RWPE1 (cell line): ENCODE data around the gene ARSB.
A peak's percentile ranks its signal among the peaks of the same experiment; 100 is the strongest.

Experiments
- CTCF ChIA-PET: fragments of 350-600 bp; sonication (Branson Sonifier 250); formaldehyde crosslinking; extraction: SDS; loops from one replicate; lab custom pipeline; 2021; lab: Yijun Ruan, JAX
- POLR2A ChIA-PET: fragments of 400-600 bp; formaldehyde crosslinking; extraction: SDS; loops from one replicate; lab custom pipeline; 2020; ENCODE audit warnings: antibody characterized with exemption; ENCODE audit not compliant: low non-redundant PET; lab: Yijun Ruan, JAX
- DNase-seq: peaks from one replicate; pipeline ENCODE4 v3.0.0; 2012; ENCODE audit warnings: low spot score
- H3K27ac ChIP-seq: fragments of 450-650 bp; 2 replicates; pipeline ENCODE4 v1.5.1; 2017
- CTCF ChIP-seq: fragments of 450-650 bp; conservative IDR thresholded peaks from 2 replicates; pipeline ENCODE4 v1.5.1; 2017; ENCODE audit warnings: low read depth, mild to moderate bottlenecking

Gene ARSB

GRCh38 chr5:78968781-78969180 lies 16.3 kb downstream of the ARSB start:
- CTCF ChIA-PET: interaction anchor here (0.6 kb wide), 1 partner anchor 503 kb away, joined by 5 read pairs; no protein-coding TSS in a partner anchor

GRCh38 chr5:78964889-78965288 lies 20.2 kb downstream of the ARSB start:
- TF ChIP-seq CTCF: peak; percentile 56
- POLR2A ChIA-PET: no interaction called here
- no peak overlapping the region for H3K27ac ChIP-seq
- peak; percentile 51 for DNase-seq
- CTCF ChIA-PET: interaction anchor here (0.6 to 3.2 kb wide), 9 partner anchors 19 to 1404 kb away, joined by 3 to 14 read pairs (median 3); no protein-coding TSS in a partner anchor

More at GRCh38 chr5:78968781-78969180, 16.3 kb downstream of the ARSB start:
- no peak for DNase-seq
- POLR2A ChIA-PET: no interaction called here
- no peak for TF ChIP-seq CTCF
- no peak overlapping the region for H3K27ac ChIP-seq

GRCh38 chr5:78961743-78962142 lies 23.4 kb downstream of the ARSB start:
- DNase-seq: no peak
- CTCF ChIA-PET: interaction anchor here (0.5 to 1.3 kb wide), 4 partner anchors 74 to 1920 kb away, joined by 3 to 7 read pairs (median 3); no protein-coding TSS in a partner anchor

GRCh38 chr5:78959767-78960166 lies 25.3 kb downstream of the ARSB start:
- CTCF ChIA-PET: interaction anchor here (0.7 to 1.0 kb wide), 2 partner anchors 12 to 65 kb away, joined by 3 to 5 read pairs; no protein-coding TSS in a partner anchor
- no peak for DNase-seq
- no peak for TF ChIP-seq CTCF
- no peak overlapping the region for H3K27ac ChIP-seq
- POLR2A ChIA-PET: no interaction called here

More at GRCh38 chr5:78961743-78962142, 23.4 kb downstream of the ARSB start:
- H3K27ac ChIP-seq: no peak overlapping the region
- POLR2A ChIA-PET: no interaction called here
- no peak for TF ChIP-seq CTCF

GRCh38 chr5:78958672-78959445 lies 26.3 kb downstream of the ARSB start:
- no peak for DNase-seq
- POLR2A ChIA-PET: no interaction called here
- TF ChIP-seq CTCF: no peak
- H3K27ac ChIP-seq: no peak overlapping the region
- CTCF ChIA-PET: no interaction called here

- TF ChIP-seq CTCF: no peak
- CTCF ChIA-PET: no interaction called here
- DNase-seq: no peak
- no peak overlapping the region for H3K27ac ChIP-seq
- POLR2A ChIA-PET: no interaction called here
Observed at GRCh38 chr5:78956901-78957300, 28.2 kb downstream of the ARSB start.
